ENCODE results near the gene C3. TPM values are rescaled to one million over a fixed set of nuclear protein-coding genes. Genes with fewer than 3 reads are reported as not detected.

Gene C3
- polyA plus RNA-seq, 2 of the 4 experiments (the other 2 are of a cell fraction): 45.4 to 70.9 TPM

GRCh38 chr19:6707011-6707657 lies 13.3 kb downstream of the C3 start:
- TF ChIP-seq MYC (IDR thresholded peaks at IDR 0.05; ENCODE audit: borderline replicate concordance, low read length): no peak
- no peak for TF ChIP-seq PBX3 (IDR thresholded peaks at IDR 0.05)
- no peak for TF ChIP-seq HOXB13 (CRISPR knock-in tag; IDR thresholded peaks at IDR 0.05; ENCODE audit: low read depth)
- TF ChIP-seq JUN (IDR thresholded peaks at IDR 0.05): no peak
- TF ChIP-seq SMC3 (IDR thresholded peaks at IDR 0.05): no peak
- TF ChIP-seq USF2 (IDR thresholded peaks at IDR 0.05): no peak
- no peak for TF ChIP-seq GATA3 (IDR thresholded peaks at IDR 0.05; ENCODE audit: borderline replicate concordance)
- H3K4me1 ChIP-seq: no peaks in the 10 kb centered on the region
- no peaks in the 10 kb centered on the region for H3K9me3 ChIP-seq
- no peak overlapping the region for H3K4me3 ChIP-seq
- FAIRE-seq: no peak
- ChIA-PET POLR2A (no interaction called here), CTCF (no interaction called here)
- H3K27ac ChIP-seq: no peak overlapping the region
- 78% methylated on average over 11 of the region's 44 CpGs for WGBS (ENCODE audit: missing lambda C conversion rate)
- DNase-seq (ENCODE audit: low read depth in 1 of 2, low spot score in 1 of 2): no peak
- no peak overlapping the region for H3K4me2 ChIP-seq
- ATAC-seq: no peak

- no peak for TF ChIP-seq E2F6 (IDR thresholded peaks at IDR 0.05; ENCODE audit: borderline replicate concordance, low read depth)
- no peak for TF ChIP-seq POLR2AphosphoS2 (conservative IDR thresholded peaks at IDR 0.05; ENCODE audit: low read length)
- TF ChIP-seq CBX8 (IDR thresholded peaks at IDR 0.05): no peak
- TF ChIP-seq PHF8 (IDR thresholded peaks at IDR 0.05; ENCODE audit: borderline replicate concordance, low read depth): no peak
- no peak for TF ChIP-seq ZFP36 (IDR thresholded peaks at IDR 0.05; ENCODE audit: borderline replicate concordance, partially characterized antibody)
- TF ChIP-seq REST (IDR thresholded peaks at IDR 0.05): no peak
- TF ChIP-seq JUNB (IDR thresholded peaks at IDR 0.05): no peak
- TF ChIP-seq CBX2 (IDR thresholded peaks at IDR 0.05; ENCODE audit: borderline replicate concordance, low read depth): no peak
- no peak for TF ChIP-seq KDM5A (IDR thresholded peaks at IDR 0.05)
- TF ChIP-seq HES2 (IDR thresholded peaks at IDR 0.05): no peak
- no peak for TF ChIP-seq HOXB13 (CRISPR knock-in tag; IDR thresholded peaks at IDR 0.05; ENCODE audit: low read depth)
These were observed 13.9 kb downstream of the C3 start for GRCh38 chr19:6706633-6706958.

More at GRCh38 chr19:6706633-6706958, 13.9 kb downstream of the C3 start:
- FAIRE-seq (no peak), ATAC-seq (no peak), DNase-seq (ENCODE audit: low read depth in 1 of 2, low spot score in 1 of 2) (no peak)
- ChIA-PET POLR2A (no interaction called here), CTCF (no interaction called here)
- no peak overlapping the region for H3K27ac ChIP-seq
- H3K4me3 ChIP-seq: no peak overlapping the region
- H3K4me2 ChIP-seq: no peak overlapping the region
- H3K4me1 ChIP-seq: no peaks in the 10 kb centered on the region
- no CpG with 5 or more reads among the region's 3 CpGs for WGBS (ENCODE audit: missing lambda C conversion rate)
- H3K9me3 ChIP-seq: no peaks in the 10 kb centered on the region
